Suppressor macrophage treated with lipopolysaccharide for 4 hours (primary cell): ENCODE results near the gene VOPP1.
"Not testable (repeated sequence)": the region's sequence is repeated elsewhere in the genome, so short reads cannot be mapped to it uniquely, and the experiment has no call there.

ENCODE experiments used
- DNase-seq: peaks from one replicate; pipeline ENCODE4 v3.0.0-alpha.2; 2020

Gene VOPP1

GRCh38 chr7:55484834-55485233 is 87.5 kb downstream of the VOPP1 start:
- no peak for DNase-seq

GRCh38 chr7:55484241-55484640 is 88.1 kb downstream of the VOPP1 start:
- DNase-seq, result no peak

- no peak for DNase-seq
Measured at GRCh38 chr7:55483046-55483445, 89.3 kb downstream of the VOPP1 start.

- no peak for DNase-seq
Measured at GRCh38 chr7:55481155-55481554, 91.1 kb downstream of the VOPP1 start.

GRCh38 chr7:55478700-55479099 is 93.6 kb downstream of the VOPP1 start:
- no peak for DNase-seq

- no peak for DNase-seq
Measured at GRCh38 chr7:55477781-55478374, 94.4 kb downstream of the VOPP1 start.

- no peak for DNase-seq
Measured at GRCh38 chr7:55476852-55477780, 95.2 kb downstream of the VOPP1 start.

- no peak for DNase-seq
Measured at GRCh38 chr7:55475855-55476803, 96.2 kb downstream of the VOPP1 start.

GRCh38 chr7:55474944-55475854 is 97.1 kb downstream of the VOPP1 start:
- DNase-seq, result no peak

- no peak for DNase-seq
Measured at GRCh38 chr7:55473932-55474331, 98.4 kb downstream of the VOPP1 start.

GRCh38 chr7:55472928-55473725 is 99.2 kb downstream of the VOPP1 start:
- DNase-seq, result no peak

- DNase-seq, result not testable (repeated sequence)
Measured at GRCh38 chr7:55472406-55472805, 99.9 kb downstream of the VOPP1 start.

GRCh38 chr7:55471594-55471993 is 100.7 kb downstream of the VOPP1 start:
- not testable (repeated sequence) for DNase-seq

GRCh38 chr7:55470261-55470660 is 102.0 kb downstream of the VOPP1 start:
- DNase-seq, result no peak

GRCh38 chr7:55469721-55470120 is 102.6 kb downstream of the VOPP1 start:
- no peak for DNase-seq

GRCh38 chr7:55469271-55469681 is 103.0 kb downstream of the VOPP1 start:
- DNase-seq, result no peak

- no peak for DNase-seq
Measured at GRCh38 chr7:55468495-55468894, 103.8 kb downstream of the VOPP1 start.

GRCh38 chr7:55467047-55467593 is 105.2 kb downstream of the VOPP1 start:
- DNase-seq, result no peak

GRCh38 chr7:55465691-55466090 is 106.6 kb downstream of the VOPP1 start:
- no peak for DNase-seq

GRCh38 chr7:55464422-55464821 is 107.9 kb downstream of the VOPP1 start:
- no peak for DNase-seq
